Choroid plexus epithelial cell (primary cell): Measurements from ENCODE around the gene ALG6.

Experiments
- DNase-seq: peaks from one replicate; pipeline ENCODE4 v3.0.0-alpha.2; 2010; ENCODE audit warnings: low read depth
- H3K4me3 ChIP-seq: 2 replicates; pipeline ENCODE4 v1.5.1; 2011; ENCODE audit warnings: low read depth, mild to moderate bottlenecking, control low read depth, low read length, moderate library complexity
- TF ChIP-seq, protein P1 (sequence below): conservative IDR thresholded peaks from 2 replicates; pipeline ENCODE4 v1.5.1; 2011; ENCODE audit warnings: low read depth, mild to moderate bottlenecking, control low read depth, inconsistent platforms, low read length, moderate library complexity

The ALG6 gene

DNA sequence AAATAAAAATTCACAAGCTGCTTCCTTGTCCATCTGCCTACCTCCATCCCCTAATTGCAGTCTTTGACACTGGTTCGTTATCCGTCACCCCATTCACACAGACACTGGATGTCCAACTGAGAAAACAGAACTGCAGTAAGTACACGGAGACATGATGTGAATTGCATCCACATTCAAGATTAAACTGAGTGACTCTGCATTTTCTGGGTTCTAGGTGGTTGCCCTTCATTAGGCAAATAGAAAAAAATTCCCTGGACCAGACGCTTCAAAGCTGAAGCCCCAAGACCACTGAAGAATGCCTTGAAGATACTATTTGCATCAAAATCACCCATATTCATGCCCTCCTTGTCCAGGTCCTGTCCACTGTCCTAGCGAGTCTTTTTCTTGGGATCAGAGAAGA, 7.9 kb upstream of the ALG6 start:
- TF ChIP-seq, protein P1, sequence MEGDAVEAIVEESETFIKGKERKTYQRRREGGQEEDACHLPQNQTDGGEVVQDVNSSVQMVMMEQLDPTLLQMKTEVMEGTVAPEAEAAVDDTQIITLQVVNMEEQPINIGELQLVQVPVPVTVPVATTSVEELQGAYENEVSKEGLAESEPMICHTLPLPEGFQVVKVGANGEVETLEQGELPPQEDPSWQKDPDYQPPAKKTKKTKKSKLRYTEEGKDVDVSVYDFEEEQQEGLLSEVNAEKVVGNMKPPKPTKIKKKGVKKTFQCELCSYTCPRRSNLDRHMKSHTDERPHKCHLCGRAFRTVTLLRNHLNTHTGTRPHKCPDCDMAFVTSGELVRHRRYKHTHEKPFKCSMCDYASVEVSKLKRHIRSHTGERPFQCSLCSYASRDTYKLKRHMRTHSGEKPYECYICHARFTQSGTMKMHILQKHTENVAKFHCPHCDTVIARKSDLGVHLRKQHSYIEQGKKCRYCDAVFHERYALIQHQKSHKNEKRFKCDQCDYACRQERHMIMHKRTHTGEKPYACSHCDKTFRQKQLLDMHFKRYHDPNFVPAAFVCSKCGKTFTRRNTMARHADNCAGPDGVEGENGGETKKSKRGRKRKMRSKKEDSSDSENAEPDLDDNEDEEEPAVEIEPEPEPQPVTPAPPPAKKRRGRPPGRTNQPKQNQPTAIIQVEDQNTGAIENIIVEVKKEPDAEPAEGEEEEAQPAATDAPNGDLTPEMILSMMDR = no peak
- no peak overlapping the region for H3K4me3 ChIP-seq
- no peak for DNase-seq

DNA sequence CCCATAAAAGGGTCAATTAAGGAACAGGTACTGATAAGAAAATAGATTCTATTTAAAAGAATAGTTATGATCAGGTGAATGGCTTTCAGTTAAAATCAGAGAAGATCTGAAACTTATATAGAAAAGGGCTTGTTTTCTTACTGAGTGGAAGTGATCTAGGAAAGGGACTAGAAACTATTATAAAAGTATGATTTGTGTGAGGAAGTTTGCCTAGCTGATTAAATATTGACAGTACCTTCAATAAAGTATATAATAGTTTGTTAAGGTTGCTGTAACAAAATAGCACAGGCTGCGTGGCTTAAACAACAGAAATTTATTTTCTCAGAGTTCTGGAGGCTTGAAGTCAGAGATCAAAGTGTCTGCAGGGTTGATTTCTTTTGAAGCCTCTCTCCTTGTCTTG, 5.4 kb upstream of the ALG6 start:
- TF ChIP-seq, protein P1 = no peak
- no peak overlapping the region for H3K4me3 ChIP-seq
- no peak for DNase-seq

DNA sequence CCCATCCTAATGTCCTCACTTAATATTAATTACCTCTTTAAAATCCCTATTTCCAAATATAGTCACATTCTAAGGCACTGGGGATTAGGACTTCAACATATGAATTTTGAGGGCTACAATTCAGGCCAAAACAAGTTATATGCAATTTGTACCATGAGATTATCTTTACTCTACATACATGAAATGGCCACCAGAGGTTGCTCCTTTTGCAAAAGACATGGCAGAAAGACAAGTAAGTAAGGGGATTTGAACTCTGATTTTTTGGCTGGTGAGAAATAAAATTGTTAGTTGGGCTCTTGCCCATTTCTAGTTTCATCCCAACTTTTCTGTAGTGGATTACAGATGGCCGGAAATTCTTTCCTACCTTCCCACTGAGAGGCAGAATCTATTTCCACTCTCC, 4.8 kb upstream of the ALG6 start:
- TF ChIP-seq, protein P1 = peak; percentile 1
- no peak overlapping the region for H3K4me3 ChIP-seq
- peak; percentile 13 for DNase-seq

DNA sequence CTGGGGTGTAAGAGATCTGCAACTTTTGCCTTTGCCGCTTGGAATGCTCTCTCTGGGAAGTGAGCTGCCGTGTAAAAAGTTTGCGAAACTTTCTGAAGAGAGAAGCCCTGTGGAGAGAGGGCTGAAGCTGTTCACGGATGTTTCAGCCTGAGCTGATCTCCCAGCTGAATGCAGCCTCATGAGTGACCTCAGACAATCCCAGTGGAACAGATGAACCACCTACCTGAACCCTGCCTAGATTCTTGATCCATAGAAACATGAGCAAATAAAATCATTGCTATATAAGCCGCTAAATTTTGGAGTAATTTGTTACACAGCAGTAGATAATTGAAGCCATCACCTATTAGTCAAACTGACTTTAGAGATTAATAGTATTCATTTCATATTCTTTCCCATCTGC, 4.4 kb upstream of the ALG6 start:
- H3K4me3 ChIP-seq = no peak overlapping the region
- TF ChIP-seq, protein P1 = no peak
- DNase-seq = peak; percentile 27

DNA sequence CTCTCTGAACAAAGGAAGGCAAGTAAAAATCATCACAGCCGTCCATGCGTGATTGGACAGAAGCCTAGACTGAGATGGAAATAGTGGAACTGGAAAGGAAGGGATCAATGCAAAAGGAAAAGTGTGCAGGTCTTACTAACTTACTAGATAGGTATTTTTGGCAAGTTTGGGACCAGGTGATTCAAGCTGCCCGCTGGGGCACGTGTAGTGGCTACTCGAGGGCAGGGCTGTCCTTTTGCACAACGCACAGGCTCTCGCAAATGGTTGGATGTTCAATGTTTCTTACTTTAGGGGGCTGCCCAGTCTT, 566 bp upstream of the ALG6 start:
- TF ChIP-seq, protein P1 = no peak
- DNase-seq = no peak
- peak overlapping the region; percentile 99 for H3K4me3 ChIP-seq

DNA sequence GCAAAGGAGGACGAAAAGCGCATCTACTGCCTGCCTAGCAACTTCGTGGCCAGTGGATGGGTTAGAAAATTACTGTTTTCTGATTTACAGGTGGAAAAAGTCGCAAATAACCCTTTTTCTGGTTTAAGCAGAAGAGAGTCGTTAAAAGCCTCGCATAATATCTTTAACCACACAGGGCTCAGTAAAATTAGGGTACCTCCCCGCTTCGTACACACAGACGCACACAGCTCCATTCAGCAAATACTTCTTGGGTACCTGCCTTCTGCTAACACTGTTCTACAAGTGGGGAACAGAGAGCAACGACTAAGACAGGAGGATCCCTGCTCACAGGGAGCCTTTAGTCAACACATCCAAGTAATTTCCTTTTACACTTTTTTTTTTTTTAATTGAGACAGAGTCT, 704 bp downstream of the ALG6 start:
- TF ChIP-seq, protein P1 = no peak
- H3K4me3 ChIP-seq = peak overlapping the region; percentile 99
- DNase-seq = peak; percentile 13

DNA sequence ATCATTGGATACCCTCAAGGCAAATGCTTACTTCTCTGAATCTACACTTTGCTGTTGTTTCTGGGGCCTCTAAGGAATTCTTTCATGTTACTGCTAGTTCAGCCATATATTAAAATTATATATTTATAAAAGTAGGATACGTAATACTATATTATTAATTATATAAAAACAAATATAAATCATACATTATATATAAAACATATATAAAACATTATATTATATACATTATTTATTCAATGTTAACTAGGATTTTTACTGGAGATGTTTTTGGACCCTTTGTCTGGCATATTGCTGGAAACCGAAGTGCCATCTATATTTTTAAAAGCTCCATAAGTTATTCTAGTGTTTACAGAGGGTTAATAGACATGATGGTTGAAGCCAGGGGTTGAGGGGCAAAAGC, 12.2 kb downstream of the ALG6 start:
- DNase-seq = no peak

More for the DNA sequence above, 12.2 kb downstream of the ALG6 start:
- no peak overlapping the region for H3K4me3 ChIP-seq
- TF ChIP-seq, protein P1 = no peak
